ENCODE results near the gene DPH7. TPM values are rescaled to one million over a fixed set of nuclear protein-coding genes. Genes with fewer than 3 reads are reported as not detected.

The DPH7 gene
- total RNA-seq (2021): 40.3 to 43.9 TPM (median 40.5 TPM) in 3 replicates
- percentile 66 among the genes with signal in this experiment for Bru-seq, nascent RNA
- long read RNA-seq, experiment 1, transcript DPH7-201 (9 exons, 1,847 nt): major isoform, 45 of 189 reads
- long read RNA-seq, experiment 1, partial matches to known transcripts: 17 of 189 reads
- long read RNA-seq, experiment 1, other reads (novel, unspliced or antisense): 126 of 189 reads
- long read RNA-seq, experiment 2, partial matches to known transcripts: 2 of 26 reads
- long read RNA-seq, experiment 2, other reads (novel, unspliced or antisense): 18 of 26 reads
- long read RNA-seq, experiment 3, partial matches to known transcripts: 2 of 13 reads
- long read RNA-seq, experiment 3, other reads (novel, unspliced or antisense): 8 of 13 reads

DNA sequence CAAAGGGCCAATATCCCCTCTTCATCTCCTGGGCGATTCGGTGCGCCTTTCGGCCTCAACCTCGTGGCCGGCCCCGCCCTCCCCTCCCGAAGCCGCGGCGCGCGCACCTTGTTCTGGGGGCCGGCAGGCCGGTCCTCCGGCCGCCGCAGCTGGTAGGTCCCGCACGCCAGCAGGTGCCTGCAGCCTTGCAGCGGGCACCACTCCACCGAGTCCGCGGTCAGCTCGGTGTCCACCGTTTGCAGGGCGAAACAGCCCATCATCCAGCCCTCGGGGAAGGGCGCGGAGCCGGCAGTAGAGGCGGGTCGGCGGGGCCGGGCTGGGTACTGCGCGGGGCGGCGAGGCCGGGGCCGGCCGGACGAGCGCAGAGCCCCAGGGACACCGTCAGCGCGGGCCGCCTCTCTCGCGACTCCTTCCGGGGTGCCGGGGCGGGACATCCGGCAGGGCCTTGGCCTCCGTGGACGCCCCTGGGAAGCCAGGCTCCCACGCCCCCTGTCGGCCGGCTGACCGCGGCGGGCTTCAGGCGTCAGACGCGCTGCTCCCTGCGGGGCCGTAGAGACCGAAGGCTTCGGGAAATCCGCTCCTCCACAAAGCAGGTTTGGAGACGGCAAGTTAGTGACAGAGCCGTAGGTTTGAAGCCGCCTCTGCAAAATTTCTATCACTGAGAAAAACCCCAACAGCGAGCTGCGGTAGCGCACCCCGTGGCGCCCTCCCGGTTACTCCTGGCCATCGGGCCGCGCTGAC is at the start of gene DPH7:
Gene DPH7, minus strand, starts transcription at position 408 of the 741 bp plus-strand sequence. Its CDS starts 148 bp downstream, at position 260.
- peak within 1 kb of the TSS; percentile 80 for H3K4me3 Mint-ChIP-seq
- no peaks in the 10 kb centered on the region for H3K27me3 Mint-ChIP-seq (ENCODE audit: low read depth)
- peaks cover 38% of the 10 kb centered on the region for H3K36me3 Mint-ChIP-seq
- H3K9me3 Mint-ChIP-seq: no peaks in the 10 kb centered on the region
- ChIA-PET CTCF (interaction anchor here (0.6 to 4.2 kb wide), 15 partner anchors 9 to 444 kb away, joined by 3 to 51 read pairs (median 4); partner anchors contain the start of genes ARRDC1, MRPL41 and ZMYND19), POLR2A (interaction anchor here (1.0 to 1.9 kb wide), 2 partner anchors 10 to 40 kb away, joined by 3 to 7 read pairs; partner anchors contain the start of gene EHMT1)
- ATAC-seq (peak; percentile 83), DNase-seq (ENCODE audit: low spot score) (peak; percentile 96)
- H3K4me1 Mint-ChIP-seq: peaks cover 28% of the 10 kb centered on the region
- H3K27ac Mint-ChIP-seq: peak within 1 kb of the TSS; percentile 36
- no peak for TF ChIP-seq AFF4 (CRISPR knock-in tag; IDR thresholded peaks at IDR 0.05; ENCODE audit: borderline replicate concordance)
- peak; percentile 21; the same call in 1 of the 2 replicates for TF ChIP-seq NFATC4 (CRISPR knock-in tag; IDR thresholded peaks at IDR 0.05)
- no peak for TF ChIP-seq SMAD3 (CRISPR knock-in tag; IDR thresholded peaks at IDR 0.05; ENCODE audit: borderline replicate concordance)
- TF ChIP-seq ZNF281 (CRISPR knock-in tag; IDR thresholded peaks at IDR 0.05): no peak; the same call in none of the 2 replicates
- no peak for TF ChIP-seq GRHL2 (CRISPR knock-in tag; IDR thresholded peaks at IDR 0.05; ENCODE audit: insufficient replicate concordance, severe bottlenecking)
- TF ChIP-seq JUN (CRISPR knock-in tag; IDR thresholded peaks at IDR 0.05): no peak
- TF ChIP-seq, protein P1, sequence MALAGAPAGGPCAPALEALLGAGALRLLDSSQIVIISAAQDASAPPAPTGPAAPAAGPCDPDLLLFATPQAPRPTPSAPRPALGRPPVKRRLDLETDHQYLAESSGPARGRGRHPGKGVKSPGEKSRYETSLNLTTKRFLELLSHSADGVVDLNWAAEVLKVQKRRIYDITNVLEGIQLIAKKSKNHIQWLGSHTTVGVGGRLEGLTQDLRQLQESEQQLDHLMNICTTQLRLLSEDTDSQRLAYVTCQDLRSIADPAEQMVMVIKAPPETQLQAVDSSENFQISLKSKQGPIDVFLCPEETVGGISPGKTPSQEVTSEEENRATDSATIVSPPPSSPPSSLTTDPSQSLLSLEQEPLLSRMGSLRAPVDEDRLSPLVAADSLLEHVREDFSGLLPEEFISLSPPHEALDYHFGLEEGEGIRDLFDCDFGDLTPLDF (CRISPR knock-in tag; IDR thresholded peaks at IDR 0.05): 0 out of 2 replicates have a peak, but pooled peaks have one; percentile 20
- peak; percentile 82 for TF ChIP-seq GABPB1 (CRISPR knock-in tag; IDR thresholded peaks at IDR 0.05)
- TF ChIP-seq FOXK1 (CRISPR knock-in tag; IDR thresholded peaks at IDR 0.05): peak; percentile 79
- peak; percentile 51; the same call in 1 of the 2 replicates for TF ChIP-seq ESRRA (CRISPR knock-in tag; IDR thresholded peaks at IDR 0.05; ENCODE audit: borderline replicate concordance)
- TF ChIP-seq ZMAT4 (CRISPR knock-in tag; IDR thresholded peaks at IDR 0.05): no peak
- no peak for TF ChIP-seq ZNF121 (CRISPR knock-in tag; IDR thresholded peaks at IDR 0.05)
- peak; percentile 87; the same call in 1 of the 2 replicates for TF ChIP-seq ELF4 (CRISPR knock-in tag; IDR thresholded peaks at IDR 0.05; ENCODE audit: low read depth)
- peak; percentile 65; the same call in 1 of the 2 replicates for TF ChIP-seq FOXP1 (CRISPR knock-in tag; IDR thresholded peaks at IDR 0.05; ENCODE audit: borderline replicate concordance)
- peak; percentile 82; the same call in 1 of the 2 replicates for TF ChIP-seq ZNF232 (CRISPR knock-in tag; IDR thresholded peaks at IDR 0.05)
- no peak for TF ChIP-seq ZNF396 (CRISPR knock-in tag; IDR thresholded peaks at IDR 0.05; ENCODE audit: borderline replicate concordance)
- TF ChIP-seq FOXJ3 (CRISPR knock-in tag; IDR thresholded peaks at IDR 0.05; ENCODE audit: borderline replicate concordance): no peak
- peak; percentile 88; the same call in 1 of the 2 replicates for TF ChIP-seq KAT7 (CRISPR knock-in tag; IDR thresholded peaks at IDR 0.05; ENCODE audit: borderline replicate concordance)
- TF ChIP-seq ATF2 (CRISPR knock-in tag; IDR thresholded peaks at IDR 0.05; ENCODE audit: borderline replicate concordance, low read depth): no peak
- TF ChIP-seq EMX1 (CRISPR knock-in tag; IDR thresholded peaks at IDR 0.05): no peak
- TF ChIP-seq OVOL2 (CRISPR knock-in tag; IDR thresholded peaks at IDR 0.05; ENCODE audit: borderline replicate concordance): no peak
- TF ChIP-seq ETV6 (CRISPR knock-in tag; IDR thresholded peaks at IDR 0.05): no peak; the same call in none of the 2 replicates
- no peak for TF ChIP-seq NFYB (CRISPR knock-in tag; conservative IDR thresholded peaks at IDR 0.05; ENCODE audit: low read depth)
- 0 out of 2 replicates have a peak, but pooled peaks have one; percentile 24 for TF ChIP-seq PRRX2 (CRISPR knock-in tag; IDR thresholded peaks at IDR 0.05)
- no peak for TF ChIP-seq TP53 (CRISPR knock-in tag; IDR thresholded peaks at IDR 0.05)
- TF ChIP-seq USF2 (CRISPR knock-in tag; IDR thresholded peaks at IDR 0.05): no peak
